Inflammatory macrophage (primary cell): Measurements from ENCODE around the gene ZNF512B.
"Not testable (repeated sequence)": the region's sequence is repeated elsewhere in the genome, so short reads cannot be mapped to it uniquely, and the experiment has no call there.

Source experiments
- DNase-seq, 2 donors: peaks; one replicate each; pipeline ENCODE4 v3.0.0-alpha.2; 2020 to 2022

The ZNF512B gene

DNA sequence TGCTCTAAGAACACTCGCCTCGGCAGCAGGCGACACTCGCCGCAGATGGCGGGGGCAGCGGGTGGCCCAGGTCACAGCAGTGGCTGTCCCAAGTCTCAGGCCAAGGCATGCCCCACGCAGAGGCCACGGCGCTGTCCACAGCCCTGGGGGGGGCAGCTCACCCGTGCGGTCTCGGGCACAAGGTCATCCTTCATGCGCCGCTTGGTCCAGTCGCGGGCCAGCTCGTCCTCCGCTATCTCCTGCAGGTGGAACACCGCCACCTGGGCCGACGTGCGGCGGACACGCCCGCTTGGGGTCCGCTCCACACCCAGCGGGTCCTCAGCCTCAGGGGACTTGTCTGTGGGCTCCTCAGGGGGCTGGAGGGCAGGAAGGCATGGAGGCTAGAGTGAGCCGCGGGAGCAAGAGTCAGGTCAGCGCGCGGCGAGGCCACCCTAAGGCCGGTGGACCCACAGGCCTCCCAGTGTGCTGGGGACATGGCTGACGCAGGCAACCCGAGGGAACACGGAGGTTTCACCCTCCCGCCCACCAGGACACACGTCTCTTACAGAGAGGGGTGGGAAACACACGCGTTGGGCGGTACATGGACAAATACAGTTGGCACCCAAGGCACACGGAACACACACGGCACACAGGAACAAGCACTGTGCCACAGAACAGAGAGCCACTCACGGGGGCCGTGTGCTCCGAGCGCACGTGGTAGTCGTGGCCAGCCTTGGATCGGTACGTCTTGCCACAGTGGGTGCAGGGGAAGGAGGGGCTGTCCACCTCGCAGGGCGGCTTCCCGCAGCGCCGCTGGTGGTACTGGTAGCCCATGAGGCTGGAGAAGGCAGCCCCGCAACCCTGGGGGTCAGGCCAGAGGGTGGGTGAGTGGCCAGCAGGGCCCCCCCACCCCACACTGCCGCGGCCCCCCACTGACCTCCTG, 7.0 kb downstream of the ZNF512B start:
- no peak for DNase-seq

DNA sequence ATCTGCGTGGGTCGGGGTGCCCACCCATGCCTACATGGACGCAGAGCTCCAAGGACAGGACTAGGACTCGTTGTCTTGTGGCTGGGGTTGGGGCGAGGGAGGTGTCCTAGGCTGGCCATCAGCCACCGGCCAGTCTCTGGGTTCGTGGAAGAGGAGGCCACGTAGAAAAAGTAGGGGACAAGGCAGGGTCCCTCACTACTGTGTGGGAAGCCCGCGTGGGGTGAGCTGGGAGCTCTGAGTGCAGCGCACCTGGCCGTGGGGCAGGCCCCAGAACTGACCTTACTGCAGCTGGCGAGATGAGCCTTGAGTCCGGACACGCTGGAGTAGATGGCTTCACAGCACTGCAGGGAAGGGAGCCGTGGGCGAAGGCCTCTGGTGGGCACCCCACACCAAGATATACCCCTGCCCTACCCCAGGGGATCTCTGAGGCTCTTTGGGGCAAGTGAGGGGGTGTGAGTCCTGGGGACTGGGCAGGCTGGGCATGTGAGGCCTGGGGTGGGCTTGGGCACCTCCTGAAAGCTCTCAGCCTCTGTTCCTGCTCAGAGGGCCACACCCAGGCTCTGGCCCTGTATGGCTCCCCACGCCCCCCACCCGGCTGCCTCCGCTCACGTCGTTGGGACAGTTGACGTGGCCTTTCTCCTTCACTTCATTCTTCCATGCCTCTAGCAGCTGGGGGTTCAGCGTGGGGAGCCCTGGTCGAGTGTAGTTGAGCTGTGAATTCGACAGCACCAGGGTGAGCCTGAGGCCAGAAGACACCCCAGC, 7.9 kb downstream of the ZNF512B start:
- DNase-seq: no peak

DNA sequence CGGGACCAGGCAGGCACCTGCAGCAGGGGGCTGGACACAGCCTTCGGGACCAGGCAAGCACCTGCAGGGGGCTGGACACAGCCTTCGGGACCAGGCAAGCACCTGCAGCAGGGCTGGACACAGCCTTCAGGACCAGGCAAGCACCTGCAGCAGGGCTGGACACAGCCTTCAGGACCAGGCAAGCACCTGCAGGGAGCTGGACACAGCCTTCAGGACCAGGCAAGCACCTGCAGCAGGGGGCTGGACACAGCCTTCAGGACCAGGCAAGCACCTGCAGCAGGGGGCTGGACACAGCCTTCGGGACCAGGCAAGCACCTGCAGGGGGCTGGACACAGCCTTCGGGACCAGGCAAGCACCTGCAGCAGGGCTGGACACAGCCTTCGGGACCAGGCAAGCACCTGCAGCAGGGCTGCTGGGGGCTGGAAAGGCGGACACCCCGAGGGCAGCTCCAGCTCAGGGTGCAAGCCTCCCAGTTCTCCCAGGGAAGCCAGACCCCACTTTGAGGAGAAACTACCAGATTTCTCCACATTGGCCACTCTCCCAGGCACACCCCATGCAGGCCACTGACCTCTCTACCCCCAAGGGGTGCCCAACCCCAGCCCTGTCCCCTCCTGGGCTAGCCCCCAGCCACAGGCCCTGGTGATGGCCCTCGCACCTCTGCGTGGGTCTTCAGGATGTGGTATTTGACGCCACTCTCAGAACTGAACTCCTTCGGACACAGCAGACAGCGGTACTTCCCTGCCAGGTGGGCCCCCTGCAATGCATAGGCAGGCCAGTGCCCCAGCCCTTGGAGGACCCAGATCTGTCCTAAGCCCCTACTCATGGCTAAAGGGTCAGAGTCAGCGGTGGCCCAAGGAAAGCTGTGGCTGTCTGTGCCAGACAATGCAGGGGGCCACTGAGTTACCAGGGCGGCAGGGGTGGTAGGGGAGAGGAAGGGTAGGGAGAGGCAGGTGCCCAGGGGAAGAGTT, 8.8 kb downstream of the ZNF512B start:
- not testable (repeated sequence) for DNase-seq

DNA sequence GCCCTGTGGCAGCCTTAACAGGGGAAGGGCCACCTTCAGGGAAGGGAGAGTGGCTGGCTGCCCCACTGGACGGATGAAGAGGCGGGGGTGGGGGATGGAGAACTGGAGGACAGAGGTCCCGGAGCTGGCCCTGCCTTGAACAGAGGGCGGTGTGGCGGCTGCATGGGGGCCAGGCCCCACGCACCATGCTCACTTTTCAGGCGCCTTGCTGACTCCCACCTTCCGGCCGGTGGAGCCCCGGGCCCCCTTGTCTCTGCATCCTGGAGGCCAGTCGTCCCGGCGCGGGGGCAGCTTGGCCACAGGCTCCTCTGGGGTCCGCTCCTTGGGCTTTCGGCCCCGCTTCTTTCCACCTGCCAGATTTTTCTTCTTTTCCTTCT, 10.0 kb downstream of the ZNF512B start:
- DNase-seq: no peak

DNA sequence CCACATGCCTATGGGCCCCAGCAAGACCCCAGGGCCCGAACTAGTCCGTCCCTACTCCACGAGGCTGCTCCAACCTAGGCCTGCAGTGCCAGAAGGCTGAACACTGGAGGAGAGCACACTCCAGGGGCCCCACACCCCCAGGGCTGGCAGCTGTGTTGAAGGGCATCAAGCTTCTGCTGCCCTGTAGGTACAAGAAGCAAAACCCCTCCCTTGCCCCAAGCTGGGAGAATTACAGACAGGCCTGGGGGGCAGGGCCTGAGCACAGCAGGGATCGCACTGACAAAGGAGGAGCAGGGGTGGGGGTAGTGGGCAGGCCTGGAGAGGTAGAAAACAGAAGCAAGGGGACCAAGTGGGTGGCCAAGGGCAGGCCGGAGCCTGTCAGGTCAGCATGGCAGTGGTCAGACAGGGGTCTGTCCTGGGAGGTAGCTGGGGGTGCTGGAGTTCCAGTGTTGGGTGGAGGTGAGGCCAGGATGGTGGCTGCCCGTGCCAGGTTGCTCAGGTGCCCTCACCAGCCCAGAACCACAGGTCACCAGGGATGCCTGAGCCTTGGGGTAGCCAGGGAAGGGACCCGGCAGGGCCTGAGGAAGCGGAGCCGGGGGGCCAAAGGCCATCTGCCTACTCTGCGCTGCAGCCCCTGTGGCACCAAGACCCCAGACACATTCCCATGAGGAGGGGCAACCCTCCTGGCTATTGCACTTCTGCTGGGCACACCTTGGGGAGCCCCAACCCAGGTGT, 10.6 kb downstream of the ZNF512B start:
- DNase-seq: no peak

DNA sequence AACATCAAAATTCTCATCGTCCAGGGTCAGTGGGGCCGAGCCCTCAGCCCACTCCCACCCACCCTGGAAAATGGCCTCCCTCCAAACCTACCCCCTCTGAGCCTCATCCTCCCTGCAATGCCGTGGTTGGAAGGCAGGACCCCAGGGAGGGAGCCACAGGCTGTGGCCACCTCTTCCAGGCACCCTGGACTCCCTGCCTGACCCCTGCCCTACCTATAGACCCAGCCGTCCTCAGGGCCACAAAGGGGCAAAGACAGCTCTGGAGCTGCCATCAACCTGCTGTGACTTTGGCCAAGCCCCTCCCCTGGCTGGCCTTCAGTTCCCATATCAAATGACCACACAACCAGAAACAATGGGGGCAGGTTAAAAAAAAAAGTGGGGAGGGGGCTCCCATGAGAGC, 11.3 kb downstream of the ZNF512B start:
- DNase-seq: no peak

DNA sequence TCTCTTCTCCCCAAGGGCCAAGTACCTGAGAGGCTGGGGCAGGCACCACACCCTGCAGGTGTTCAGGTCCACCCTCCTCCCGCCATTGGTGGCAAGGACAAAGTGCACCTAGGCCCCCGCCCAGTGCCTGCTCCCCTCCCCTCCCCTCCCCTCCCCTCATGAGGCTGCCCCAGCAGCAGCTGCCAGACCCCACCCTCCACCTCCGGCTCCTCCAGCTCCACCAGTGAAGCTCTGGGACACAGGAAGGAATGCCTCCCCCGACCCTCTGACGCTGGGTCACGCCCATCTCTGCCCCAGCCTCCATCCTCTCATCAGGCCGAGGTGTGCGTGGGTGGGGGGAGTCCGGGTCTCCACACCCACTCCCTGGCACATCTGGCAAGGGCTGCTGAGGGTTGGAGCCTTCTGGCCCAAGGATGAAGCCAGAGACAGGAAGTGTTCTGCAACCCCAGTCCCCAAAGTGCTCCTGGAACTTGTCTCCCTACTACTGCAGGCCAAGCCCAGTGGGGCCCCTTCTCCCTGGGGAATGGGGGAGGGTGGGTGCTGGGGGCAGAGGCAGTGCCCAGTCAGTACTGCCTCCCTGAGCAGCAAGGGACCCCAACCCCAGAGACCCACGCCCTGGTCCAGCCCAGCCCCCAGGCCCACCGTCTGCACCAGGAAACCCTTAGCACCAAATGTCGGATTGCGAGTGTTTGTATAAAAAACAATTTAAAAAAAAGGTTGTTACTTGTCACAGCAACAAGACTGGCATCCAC, 11.9 kb downstream of the ZNF512B start:
- DNase-seq: peak; percentile 23 to 50

DNA sequence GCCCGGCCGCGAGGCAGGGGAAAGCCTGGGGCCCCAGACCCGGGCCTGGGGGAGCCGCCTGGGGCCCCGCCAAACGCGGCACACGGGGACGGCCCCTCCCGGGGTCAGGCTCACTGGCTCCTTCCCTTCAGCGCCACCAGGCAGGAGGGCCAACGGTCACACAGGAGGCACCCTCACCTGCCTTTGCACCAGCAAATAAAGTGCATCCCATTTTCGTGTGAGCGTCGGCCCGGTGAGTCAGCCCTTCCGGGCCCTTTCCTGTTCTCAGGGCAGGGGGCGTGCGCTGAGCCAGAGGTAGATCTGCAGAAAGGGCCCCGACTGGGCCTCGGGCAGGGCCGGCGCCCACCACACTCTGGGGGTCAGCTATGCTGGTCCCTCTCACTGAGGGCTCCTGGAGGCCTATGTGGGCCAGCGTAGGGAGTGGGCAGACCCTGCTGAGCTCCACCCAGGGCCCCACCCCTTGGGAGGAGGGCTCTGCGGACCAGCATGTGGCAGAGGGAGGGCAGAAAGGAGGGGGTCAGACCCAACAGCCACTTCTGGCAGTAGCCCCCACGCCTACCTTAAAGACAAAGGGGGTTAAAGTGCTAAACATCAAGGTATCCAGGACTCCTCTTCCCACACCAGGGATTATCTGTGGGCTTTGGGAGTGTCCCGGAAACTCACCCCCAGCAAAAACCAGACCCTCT, 12.6 kb downstream of the ZNF512B start:
- DNase-seq: peak in 1 of 2 donors; percentile 19

DNA sequence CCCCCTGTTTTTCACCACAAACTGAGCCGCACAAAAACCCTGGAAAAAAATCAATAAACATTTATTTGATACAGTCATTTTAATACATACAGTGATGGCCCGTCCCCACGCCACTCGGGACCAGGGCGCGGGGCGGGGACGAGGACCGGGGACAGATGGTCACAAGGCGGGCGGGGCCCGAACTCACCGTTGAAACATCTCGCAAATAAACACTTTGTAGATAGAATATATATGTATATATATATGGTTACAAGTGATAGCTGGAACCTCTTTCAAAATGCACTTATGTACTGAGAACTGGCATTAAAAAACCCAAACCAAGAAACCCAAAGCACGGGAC, 13.1 kb downstream of the ZNF512B start:
- no peak for DNase-seq

DNA sequence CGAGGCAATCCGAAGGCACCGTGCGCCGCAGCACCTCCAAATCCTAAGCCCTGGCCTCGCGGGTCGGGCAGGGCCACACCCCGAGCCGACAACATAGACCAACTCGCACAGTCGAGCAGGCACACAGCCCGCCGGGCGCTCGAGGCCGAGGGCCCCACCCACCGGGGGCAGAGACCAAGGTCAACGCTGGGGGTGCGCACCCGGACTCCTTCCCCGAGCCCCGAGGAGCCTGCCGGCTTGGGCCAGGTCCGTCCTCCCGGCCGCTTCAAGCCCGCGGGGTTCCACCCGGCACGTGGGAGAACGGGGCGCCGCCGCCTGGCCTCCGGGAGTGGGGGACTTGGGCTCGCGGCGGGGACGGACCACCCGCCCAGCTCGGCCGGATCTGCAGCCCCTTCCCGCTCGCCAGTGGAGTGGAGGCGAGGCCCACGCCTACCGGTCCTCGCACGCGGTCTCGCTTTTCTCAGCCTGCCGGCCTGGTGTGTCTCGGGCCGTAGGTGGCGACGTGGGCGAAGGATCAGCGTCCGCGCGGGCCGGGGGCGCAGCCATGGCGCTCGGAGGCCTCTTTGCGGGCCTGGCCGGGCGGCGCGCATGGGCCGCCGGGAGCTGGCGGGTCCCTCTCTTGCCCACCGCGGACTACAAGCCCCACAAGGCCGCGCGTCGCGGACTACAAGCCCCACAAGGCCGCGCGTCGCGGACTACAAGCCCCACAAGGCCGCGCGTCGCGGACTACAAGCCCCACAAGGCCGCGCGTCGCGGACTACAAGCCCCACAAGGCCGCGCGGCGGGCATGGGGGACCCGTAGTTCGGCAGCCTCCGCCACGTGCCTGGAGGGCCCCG, 13.7 kb downstream of the ZNF512B start, which contains the start of gene UCKL1:
TSS of gene UCKL1 (minus strand) at position 590 of the 837 bp plus-strand sequence. CDS start at position 546, 44 bp downstream.
- peak; percentile 72 to 89 for DNase-seq

DNA sequence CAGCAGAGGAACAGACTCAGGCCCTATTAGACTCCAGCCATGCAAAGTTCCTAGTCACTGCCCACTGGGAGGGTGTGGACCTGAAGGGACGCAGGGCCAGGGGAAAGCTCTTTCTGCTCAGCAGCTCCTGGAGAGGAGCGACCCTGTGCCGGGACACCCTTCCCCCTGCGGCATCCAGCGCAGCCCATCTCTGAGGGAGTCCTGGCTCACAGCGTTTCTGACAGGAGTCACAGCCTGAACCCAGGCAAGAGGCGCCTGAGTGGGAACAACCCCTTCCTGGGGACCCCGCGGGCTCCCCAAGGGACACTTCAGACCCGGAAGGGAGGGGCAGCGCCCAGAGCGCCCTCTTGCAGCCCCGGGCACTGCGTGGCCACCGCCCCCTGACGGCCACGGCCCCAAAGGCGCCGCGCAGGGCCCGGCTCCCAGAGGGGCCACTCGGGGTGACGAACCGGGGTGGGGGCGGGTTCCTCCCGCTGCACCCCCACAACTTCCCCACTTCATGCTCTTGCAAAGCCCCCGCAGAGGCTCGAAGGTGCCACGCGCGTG, 14.4 kb downstream of the ZNF512B start:
- peak; percentile 41 to 42 for DNase-seq

DNA sequence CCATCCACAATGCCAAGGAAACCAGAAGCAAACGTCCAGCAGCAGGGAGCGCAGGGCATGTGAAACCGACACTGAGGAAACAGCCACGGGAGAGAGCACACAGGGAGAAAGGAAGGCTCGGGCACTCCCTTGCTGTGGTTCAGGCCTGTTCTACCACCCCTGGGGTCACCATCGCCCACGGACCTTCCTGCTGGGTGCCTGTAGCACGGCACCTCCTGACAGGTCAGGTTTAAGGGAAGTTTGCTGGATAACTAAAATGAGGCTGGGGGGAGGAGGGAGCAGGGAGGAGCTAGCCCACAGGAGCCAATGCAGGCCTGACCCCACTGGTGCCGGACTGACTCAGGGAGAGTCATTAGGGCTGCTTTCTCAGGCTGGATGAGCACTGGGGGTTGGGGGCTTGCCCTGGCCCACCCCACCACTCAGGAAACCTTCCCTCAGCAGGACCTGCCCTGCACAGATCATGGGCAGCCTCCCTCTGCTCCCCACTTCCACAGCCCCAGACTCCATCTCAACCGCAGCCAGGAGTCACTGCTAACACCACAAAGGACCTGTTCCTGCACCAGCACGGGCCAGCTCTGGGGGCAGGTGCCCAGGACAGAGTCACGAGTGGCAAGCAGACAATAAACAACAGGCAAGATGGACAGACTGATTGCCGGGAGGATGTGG, 15.8 kb downstream of the ZNF512B start:
- DNase-seq: no peak

DNA sequence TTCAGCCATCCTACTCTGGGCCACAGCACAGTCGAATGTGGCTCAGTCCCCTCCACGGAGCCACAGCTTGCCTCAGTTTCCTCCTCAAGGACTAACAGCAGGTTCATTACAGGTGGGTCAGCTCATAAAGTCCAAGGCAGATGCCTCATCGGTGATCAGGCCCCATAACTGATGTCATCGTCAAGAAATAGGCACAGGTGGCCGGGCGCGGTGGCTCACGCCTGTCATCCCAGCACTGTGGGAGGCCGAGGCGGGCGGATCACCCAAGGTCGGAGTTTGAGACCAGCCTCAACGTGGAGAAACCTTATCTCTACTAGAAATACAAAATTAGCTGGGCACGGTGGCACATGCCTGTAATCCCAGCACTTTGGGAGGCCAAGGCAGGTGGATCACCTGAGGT, 17.0 kb downstream of the ZNF512B start:
- DNase-seq: no peak

DNA sequence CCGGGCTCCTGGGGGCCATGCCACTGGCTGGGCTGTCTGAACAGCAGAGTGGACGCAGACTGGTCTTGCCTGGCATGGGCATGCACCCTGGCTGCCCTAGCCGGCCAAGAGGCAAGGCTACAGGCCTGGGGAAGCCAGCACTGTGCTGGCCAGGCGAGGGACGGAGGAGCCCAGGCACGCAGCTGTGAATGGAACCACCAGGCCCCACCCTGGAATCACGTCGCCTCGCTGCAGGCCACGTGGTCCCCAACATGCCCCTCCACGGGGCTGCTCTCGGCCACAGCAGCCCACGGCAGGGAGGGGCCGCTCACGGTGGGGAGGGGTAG, 17.6 kb downstream of the ZNF512B start:
- no peak for DNase-seq

DNA sequence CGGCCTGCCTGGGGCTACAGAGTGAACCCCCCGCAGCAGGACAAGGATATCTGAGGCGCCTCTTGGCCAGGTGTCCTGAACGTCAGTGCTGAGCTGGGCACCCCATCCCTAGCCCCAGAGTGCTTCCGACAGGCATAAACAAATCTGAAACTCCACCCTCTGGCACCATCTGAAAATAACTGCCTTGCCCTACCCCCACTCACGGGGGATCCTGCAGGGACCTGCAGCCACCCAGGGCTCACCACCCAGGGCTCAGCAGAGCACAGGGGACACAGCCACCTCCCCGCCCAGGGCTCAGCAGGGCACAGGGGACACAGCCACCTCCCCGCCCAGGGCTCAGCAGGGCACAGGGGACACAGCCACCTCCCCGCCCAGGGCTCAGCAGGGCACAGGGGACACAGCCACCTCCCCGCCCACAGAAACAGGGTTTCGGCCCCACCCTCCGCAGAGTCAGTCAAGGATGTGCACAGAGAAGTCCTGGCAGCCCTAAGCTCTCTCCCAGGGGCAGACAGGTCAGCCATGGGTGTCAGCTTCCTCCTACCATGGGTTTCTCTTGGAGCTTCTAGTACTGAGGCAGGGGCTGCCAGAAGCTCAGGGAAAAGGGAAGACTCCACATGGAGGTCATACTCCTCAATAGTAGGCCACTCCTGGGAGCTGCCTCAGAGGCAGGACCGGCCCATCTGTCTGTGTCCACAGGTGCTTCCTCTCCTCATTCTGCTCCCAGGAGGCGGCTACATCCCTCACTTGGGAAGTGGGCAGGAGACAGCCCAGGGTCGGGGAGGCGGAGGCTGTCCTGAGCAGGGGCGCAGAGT, 18.1 kb downstream of the ZNF512B start:
- DNase-seq: no peak

DNA sequence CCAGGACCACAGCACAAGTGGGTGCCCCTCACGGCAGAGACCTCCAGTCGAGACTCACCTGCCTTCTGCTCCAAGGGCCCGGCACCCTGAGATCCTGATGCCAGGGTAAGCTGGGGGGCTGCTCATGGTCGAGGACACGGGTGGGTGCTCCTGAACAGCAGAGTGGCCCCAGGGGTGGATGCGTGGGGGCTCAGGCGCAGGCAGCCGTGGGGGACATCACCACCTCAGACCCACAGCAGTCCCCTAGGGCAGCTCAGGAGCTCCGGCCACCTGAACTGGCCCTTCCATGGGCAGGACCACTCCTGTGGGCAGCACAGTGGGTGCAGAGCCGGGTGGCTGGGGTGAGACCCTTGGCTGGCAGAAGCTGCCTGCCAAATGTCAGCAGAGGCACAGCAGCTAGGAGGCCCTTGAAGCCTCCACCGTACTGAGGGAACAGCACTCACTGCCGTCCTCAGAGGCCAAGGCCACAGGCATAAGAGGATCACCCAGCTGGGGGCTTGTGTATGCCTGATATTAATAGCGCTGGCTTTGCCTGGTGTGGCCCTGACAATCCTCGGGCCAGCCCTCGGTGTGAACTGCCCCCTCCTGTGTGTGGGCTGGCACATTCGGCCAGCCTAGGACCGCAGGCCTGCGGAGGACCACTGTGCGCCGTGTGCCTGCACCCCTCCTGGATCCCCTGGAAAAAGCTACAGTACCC, 18.9 kb downstream of the ZNF512B start:
- DNase-seq: no peak
